RPMI7951 (cell line): Measurements from ENCODE around the gene PDGFC. TPM values are rescaled to one million over a fixed set of nuclear protein-coding genes. Genes with fewer than 3 reads are reported as not detected.

Source experiments
- DNase-seq: peaks from one replicate; pipeline ENCODE4 v3.0.0-alpha.2; 2012; ENCODE audit warnings: low read depth
- total RNA-seq: library from RNA; depleted of rRNA; stranded (reverse); fragments of >200 nt; shearing (Covaris generic); gene quantifications from 2 replicates; pipeline ENCODE4 v1.2.3, GENCODE V29; 2014; rRNA removed

Gene PDGFC
- total RNA-seq = 54.7 and 58.9 TPM in 2 replicates

DNA sequence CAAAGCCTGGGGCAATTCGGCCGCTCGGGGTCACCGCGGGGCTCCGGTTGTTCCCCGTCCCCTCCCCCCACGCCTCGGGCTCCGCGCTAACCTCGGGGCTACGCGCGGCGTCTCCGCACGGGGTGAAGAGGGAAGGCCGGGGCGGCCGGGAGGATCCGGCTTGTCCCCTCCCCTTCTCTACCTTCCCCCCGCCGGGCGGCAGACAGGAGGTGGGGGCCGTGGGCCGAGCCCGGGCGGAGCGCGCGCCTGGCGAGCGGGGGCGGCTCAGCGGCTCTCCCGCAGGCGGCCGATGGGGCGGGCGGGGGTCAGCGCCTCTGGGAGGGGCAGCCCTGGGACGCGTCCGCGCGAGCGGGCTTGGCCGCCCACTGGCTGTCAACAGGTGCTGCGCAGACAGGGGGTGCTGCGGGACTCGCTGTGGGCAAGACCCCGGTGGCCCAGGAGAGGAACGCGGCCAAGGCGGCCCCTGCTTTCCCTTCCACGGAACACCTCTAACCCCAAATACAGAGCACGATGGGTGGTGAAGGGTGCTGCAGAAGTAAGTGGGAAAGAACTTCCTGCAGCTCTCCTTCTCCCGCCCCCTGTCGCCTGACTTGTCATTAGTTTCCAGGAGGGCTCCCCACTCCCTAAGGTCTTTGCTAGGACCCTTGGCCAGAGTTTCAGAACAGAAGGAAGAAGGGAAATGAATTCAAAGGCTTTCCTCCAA lies at the start of gene PDGFC:
TSS of gene PDGFC (minus strand) at position 124 of the 703 bp plus-strand sequence. CDS start 896 bp downstream, outside the sequence.
- DNase-seq = peak; percentile 75

- no peak for DNase-seq
Observed at GRCh38 chr4:157020882-157021281, 49.3 kb upstream of the PDGFC start.

DNA sequence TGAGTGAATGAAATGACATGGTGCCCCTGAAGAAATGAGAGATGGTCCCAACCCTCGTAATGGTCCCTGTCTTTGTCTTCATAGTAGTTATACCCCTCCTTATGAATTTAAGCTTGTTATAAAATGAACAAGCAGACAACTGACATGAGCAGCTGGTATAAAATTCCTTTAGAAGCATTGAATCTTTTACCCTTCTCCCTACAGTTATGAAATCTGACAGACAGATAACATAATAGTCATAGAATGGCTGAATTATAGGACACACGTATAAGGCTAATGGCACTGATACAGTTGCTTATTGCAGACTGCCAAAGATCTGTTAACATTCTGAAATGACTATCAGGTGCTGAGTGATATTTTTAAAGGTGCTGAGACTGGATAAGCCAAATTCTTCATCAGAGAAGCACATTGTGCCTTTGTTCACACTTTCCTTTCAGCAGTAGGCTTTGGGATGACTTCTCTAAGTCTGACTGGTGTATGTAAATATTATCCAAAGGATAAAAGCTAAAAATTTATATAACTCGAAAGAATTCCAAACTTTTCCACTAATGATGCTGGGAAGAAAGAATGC lies 47.4 kb upstream of the PDGFC start:
- DNase-seq = no peak

- DNase-seq = peak; percentile 90
Observed at GRCh38 chr4:157014621-157015591, 43.3 kb upstream of the PDGFC start.

DNA sequence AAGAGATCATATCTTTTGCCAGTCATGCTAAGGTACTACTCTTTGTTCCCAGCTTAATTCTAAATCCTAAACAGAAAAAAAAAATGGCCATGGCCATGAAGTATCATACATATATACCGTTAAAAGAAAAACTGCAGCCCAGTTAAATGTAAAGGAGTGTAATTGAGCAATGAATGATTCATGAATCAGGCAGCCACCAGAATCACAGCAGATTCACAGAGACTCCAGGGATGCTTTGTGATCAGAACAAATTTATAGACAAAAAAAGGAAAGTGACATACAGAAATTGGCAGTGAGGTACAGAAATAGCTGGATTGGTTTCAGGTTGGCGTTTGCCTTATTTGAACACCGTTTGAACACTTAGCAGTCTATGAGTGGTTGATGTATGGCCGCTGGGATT lies 42.1 kb upstream of the PDGFC start:
- DNase-seq = no peak

DNA sequence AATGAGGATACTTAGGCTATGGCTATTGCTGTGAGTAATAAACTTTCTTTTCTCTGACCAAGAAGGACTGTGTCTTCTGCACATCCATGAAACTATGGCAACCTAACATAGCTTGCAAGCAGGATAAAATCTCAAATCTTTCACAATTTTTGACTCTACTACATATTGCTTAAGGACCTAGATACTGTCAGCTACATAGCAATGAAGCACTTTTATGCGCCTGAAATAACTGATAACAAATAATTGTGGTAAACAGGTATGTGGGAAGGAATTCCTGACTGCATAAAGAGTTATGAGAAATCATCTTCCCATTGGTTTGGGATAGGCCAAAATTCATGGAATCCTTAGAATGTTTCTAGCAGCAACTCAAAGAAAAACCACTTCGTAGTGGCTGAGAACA lies 41.2 kb upstream of the PDGFC start:
- DNase-seq = no peak

DNA sequence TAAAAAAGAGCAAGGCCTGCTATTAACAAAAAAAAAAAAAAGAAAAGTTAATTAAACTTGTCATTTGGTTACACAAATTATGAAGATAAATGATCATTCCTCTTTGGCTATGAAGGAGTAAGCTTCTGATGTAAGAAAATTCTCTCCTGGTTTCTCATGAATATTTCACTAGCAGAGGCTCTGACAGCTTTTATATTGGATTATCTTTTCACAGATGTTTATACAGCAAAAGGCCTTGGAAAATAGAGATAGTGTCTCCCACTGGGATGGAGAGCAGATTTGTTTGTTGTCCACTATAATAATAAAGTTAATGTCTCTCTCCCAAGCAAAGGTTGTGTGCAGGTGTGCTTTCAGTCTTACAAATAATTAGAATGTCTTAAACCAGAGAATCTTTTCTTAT lies 40.7 kb upstream of the PDGFC start:
- DNase-seq = no peak

- DNase-seq = no peak
Observed at GRCh38 chr4:157010630-157011029, 39.0 kb upstream of the PDGFC start.

DNA sequence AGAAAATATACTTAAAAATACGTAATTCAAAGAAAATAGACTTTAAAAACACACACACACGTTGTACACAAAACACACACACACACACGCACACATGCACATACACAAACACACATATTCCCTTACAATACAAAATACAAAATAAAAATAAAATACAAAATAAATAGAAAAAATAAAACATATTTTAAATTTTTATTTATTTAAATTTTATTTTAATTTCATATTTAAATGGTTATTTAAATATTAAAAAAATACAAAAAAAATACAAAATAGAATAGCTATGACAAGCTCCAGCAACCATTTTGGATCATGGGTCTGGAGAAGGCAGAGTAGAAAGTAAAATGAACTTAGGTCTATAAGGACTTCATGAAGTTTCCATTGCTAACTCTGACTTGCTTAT lies 34.2 kb upstream of the PDGFC start:
- DNase-seq = no peak

GRCh38 chr4:157005193-157005592 lies 33.6 kb upstream of the PDGFC start:
- DNase-seq = no peak

GRCh38 chr4:157004279-157005161 lies 32.9 kb upstream of the PDGFC start:
- DNase-seq = no peak

- peak; percentile 98 for DNase-seq
Observed at GRCh38 chr4:156999175-156999517, 27.5 kb upstream of the PDGFC start.

DNA sequence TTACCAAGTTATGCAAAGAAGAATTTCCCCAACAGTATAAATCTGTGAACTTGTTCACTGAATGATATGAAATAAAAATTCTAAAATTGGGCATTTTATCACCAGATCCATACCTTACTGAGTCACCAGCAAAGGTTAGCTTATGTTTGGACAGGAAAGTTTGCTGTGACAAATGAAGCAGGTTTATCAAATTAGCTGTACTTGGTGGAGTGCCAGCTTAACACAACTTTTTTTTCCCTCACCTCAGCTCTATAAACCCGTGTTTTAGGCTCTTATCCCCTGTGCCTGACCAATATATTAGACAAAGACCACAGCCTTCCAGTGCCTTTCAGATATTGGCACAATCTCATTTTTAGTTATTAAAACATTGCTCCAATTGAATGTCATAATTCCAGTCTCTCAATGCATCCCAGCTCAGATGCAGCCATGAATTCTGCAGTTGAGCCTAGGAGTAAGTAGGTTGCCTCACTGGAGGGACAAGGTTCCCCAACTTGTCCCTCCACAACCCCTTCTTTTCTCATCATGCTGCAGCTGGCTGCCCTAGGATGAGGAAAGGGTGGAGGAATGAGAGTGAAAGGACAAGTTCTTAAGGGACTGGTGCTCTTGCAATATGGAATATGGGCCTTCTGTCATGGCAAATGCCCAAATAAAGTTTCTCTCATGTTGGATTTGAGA lies 27.0 kb upstream of the PDGFC start:
- DNase-seq = no peak

- no peak for DNase-seq
Observed at GRCh38 chr4:156992943-156993342, 21.3 kb upstream of the PDGFC start.

DNA sequence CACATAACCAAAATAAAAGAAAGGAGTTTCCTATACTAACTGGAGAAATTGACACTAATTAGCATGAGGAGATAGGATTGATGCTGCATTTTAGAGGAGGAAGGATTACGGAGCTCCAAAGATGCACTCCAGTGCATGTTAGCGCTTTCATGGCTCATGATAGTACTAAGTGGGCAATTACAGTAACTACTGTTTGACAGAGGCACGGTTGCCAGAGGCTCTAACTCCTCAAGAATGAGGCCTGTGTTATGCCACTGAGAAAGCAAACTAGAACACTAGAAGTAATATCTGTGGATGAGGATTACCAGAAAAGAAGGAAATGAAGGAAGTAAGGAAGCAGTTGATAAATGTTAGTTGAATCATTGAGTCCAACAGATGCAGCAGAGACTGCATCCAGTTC lies 19.6 kb upstream of the PDGFC start:
- DNase-seq = no peak

- DNase-seq = no peak
Observed at GRCh38 chr4:156983366-156983765, 11.8 kb upstream of the PDGFC start.

- no peak for DNase-seq
Observed at GRCh38 chr4:156981262-156981769, 9.7 kb upstream of the PDGFC start.

DNA sequence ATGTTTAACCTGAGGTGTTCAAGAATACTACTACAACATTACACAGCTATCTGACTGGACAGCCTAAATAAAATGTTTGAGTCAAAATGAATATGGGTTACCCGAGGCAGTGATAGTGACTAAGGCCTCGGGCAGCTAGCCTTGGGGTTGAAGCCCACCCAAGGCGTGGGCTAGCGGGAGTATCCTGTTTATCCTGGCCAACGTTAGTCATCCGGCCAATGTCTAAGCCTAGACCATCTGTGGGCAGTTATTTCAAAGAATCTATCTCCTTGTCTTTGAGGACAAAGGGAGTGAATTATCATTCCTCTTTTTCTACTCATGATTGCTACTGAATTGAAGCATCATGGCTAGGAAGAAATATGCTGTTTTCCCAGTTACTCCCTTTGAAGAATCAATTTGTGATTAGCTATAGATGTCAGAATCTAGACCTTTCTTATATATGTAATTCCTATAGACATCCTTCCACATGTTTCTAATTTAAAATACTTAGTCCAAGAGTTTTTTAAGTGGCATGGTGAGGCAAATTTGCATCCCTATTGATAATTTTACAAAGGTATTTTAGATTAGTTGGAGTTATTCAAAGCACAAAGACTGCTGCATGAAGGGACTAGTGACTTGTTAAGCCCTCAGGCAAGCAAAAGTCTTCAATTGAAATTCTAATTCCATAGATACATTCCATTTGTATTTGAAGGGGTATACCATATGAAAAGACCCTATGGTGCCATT lies 6.0 kb upstream of the PDGFC start:
- peak; percentile 88 for DNase-seq

- peak; percentile 88 for DNase-seq
Observed at GRCh38 chr4:156976147-156976546, 4.5 kb upstream of the PDGFC start.

GRCh38 chr4:156975686-156976085 lies 4.1 kb upstream of the PDGFC start:
- no peak for DNase-seq
